Measurements from ENCODE around the gene ELFN2. TPM values are rescaled to one million over a fixed set of nuclear protein-coding genes. Genes with fewer than 3 reads are reported as not detected.

The ELFN2 gene
- total and polyA plus RNA-seq, 2 experiments from 2014 or later: 0.40 to 0.53 TPM

DNA sequence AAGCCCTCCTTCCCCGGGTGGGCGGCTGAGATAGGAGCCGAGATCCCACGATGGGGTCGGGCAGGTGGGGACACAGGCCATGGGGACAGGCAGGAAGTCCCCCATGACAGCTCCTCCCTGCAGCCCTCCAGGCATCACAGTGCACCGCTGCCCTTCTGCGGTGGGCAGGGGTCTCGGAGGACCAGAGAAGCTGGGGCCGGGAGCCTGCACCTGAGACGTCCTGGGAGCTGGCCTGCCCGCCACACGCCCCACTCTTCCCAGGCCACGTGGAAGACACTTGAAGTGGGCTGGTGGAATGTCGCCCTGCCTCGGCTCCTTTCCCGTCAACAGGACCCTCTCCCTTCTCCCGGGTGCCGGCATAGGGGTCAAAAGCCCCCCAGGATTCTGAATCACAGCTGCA, 55.4 kb downstream of the ELFN2 start:
- no peaks in the 10 kb centered on the region for H3K36me3 ChIP-seq (replicated peaks; ENCODE audit: insufficient read depth, low read depth)
- no peak overlapping the region for H3K4me2 ChIP-seq
- H3K4me3 ChIP-seq: no peak overlapping the region
- WGBS (ENCODE audit: low lambda C conversion rate, missing lambda C conversion rate): 89% methylated on average over 14 of the region's 18 CpGs
- TF ChIP-seq EZH2phosphoT487 (IDR thresholded peaks at IDR 0.05; ENCODE audit: low read depth, severe bottlenecking, unreplicated experiment): no peak
- TF ChIP-seq, protein P1, sequence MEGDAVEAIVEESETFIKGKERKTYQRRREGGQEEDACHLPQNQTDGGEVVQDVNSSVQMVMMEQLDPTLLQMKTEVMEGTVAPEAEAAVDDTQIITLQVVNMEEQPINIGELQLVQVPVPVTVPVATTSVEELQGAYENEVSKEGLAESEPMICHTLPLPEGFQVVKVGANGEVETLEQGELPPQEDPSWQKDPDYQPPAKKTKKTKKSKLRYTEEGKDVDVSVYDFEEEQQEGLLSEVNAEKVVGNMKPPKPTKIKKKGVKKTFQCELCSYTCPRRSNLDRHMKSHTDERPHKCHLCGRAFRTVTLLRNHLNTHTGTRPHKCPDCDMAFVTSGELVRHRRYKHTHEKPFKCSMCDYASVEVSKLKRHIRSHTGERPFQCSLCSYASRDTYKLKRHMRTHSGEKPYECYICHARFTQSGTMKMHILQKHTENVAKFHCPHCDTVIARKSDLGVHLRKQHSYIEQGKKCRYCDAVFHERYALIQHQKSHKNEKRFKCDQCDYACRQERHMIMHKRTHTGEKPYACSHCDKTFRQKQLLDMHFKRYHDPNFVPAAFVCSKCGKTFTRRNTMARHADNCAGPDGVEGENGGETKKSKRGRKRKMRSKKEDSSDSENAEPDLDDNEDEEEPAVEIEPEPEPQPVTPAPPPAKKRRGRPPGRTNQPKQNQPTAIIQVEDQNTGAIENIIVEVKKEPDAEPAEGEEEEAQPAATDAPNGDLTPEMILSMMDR (IDR thresholded peaks at IDR 0.05; ENCODE audit: poor library complexity): no peak
- TF ChIP-seq EZH2 (IDR thresholded peaks at IDR 0.05; ENCODE audit: borderline replicate concordance): no peak
- no peak overlapping the region for H2AFZ ChIP-seq
- peaks cover 3% of the 10 kb centered on the region for H3K4me1 ChIP-seq (ENCODE audit: insufficient read depth)
- no peak for DNase-seq (ENCODE audit: low spot score)
- no peaks in the 10 kb centered on the region for H3K9me3 ChIP-seq (ENCODE audit: low read depth)
- no peaks in the 10 kb centered on the region for H3K79me2 ChIP-seq
- H4K20me1 ChIP-seq (ENCODE audit: insufficient read depth, poor library complexity, severe bottlenecking): no peaks in the 10 kb centered on the region
- H3K9me2 ChIP-seq (replicated peaks; ENCODE audit: insufficient read depth): no peaks in the 10 kb centered on the region
- H3K27me3 ChIP-seq: no peaks in the 10 kb centered on the region
- H3K27ac ChIP-seq: no peak overlapping the region

DNA sequence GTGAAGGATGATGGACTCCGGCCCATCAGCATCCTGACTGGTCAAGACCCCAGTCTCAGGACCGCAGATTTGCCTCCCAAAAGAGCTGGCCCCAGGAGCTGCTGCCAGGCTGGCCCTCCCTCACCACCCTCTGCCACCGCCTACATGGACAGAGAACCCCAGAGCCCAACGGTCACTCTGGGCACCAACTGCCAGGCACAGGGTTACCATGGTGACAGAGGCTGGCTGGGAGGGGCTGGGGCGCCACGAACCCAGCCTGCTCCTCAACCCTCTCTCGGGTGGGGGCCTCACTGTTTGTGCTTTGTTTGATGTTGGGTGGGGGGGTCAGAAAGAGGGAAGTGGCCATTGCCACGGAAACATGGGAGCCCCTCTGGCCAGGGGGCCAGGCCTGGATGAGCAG, 55.8 kb downstream of the ELFN2 start:
- no peaks in the 10 kb centered on the region for H3K79me2 ChIP-seq
- H3K4me1 ChIP-seq (ENCODE audit: insufficient read depth): no peaks in the 10 kb centered on the region
- H3K4me2 ChIP-seq: no peak overlapping the region
- no peaks in the 10 kb centered on the region for H3K9me3 ChIP-seq (ENCODE audit: low read depth)
- no peaks in the 10 kb centered on the region for H4K20me1 ChIP-seq (ENCODE audit: insufficient read depth, poor library complexity, severe bottlenecking)
- no peaks in the 10 kb centered on the region for H3K36me3 ChIP-seq (replicated peaks; ENCODE audit: insufficient read depth, low read depth)
- H3K4me3 ChIP-seq: no peak overlapping the region
- no peak overlapping the region for H3K27ac ChIP-seq
- H2AFZ ChIP-seq: no peak overlapping the region
- 85% methylated on average over 8 of the region's 8 CpGs for WGBS (ENCODE audit: low lambda C conversion rate, missing lambda C conversion rate)
- H3K27me3 ChIP-seq: no peaks in the 10 kb centered on the region
- no peak for TF ChIP-seq EZH2phosphoT487 (IDR thresholded peaks at IDR 0.05; ENCODE audit: low read depth, severe bottlenecking, unreplicated experiment)
- TF ChIP-seq EZH2 (IDR thresholded peaks at IDR 0.05; ENCODE audit: borderline replicate concordance): no peak
- TF ChIP-seq, protein P1 (IDR thresholded peaks at IDR 0.05; ENCODE audit: poor library complexity): no peak
- DNase-seq (ENCODE audit: low spot score): no peak
- no peaks in the 10 kb centered on the region for H3K9me2 ChIP-seq (replicated peaks; ENCODE audit: insufficient read depth)

DNA sequence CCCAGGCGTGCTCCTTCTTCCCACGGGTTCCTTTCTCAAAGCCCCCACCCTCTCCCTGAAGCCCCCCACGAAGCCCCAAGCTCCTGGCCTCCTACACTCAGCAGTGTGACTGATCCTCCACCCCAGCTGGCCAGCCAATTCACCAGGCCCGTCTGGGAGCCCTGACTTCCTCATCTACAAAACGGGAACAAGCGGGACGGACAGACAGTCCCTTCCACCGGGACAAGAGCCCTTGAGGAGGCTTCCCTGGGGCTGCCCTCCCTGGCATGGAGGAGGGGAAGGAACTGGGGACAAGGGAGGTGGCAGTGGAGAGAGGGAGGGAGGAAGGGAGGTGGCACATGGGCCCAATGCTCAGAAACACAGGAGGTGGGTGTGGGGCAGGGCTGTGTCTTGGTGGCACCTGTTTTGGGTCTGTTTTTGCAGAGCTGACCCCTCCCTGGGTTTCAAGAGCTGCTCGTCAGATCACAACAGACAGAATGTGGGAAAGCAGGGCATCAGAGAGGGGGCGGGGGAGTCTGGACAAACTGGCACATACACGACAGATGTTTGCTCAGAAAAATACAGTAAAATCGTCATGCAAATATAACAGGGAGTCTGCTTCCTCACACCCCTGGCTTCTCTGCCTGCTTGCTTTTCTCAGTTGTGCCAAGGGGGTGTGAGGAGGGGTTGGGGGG, 56.8 kb downstream of the ELFN2 start:
- Histone ChIP-seq H3K4me3 (no peak overlapping the region), H3K36me3 (replicated peaks; ENCODE audit: insufficient read depth, low read depth) (no peaks in the 10 kb centered on the region), H3K9me2 (replicated peaks; ENCODE audit: insufficient read depth) (no peaks in the 10 kb centered on the region), H3K79me2 (no peaks in the 10 kb centered on the region), H4K20me1 (ENCODE audit: insufficient read depth, poor library complexity, severe bottlenecking) (no peaks in the 10 kb centered on the region), H3K27me3 (no peaks in the 10 kb centered on the region), H3K9me3 (ENCODE audit: low read depth) (no peaks in the 10 kb centered on the region), H2AFZ (no peak overlapping the region), H3K4me1 (ENCODE audit: insufficient read depth) (no peaks in the 10 kb centered on the region), H3K4me2 (no peak overlapping the region), H3K27ac (no peak overlapping the region)
- WGBS (ENCODE audit: low lambda C conversion rate, missing lambda C conversion rate): 79% methylated on average over 12 of the region's 12 CpGs
- no peak for TF ChIP-seq EZH2 (IDR thresholded peaks at IDR 0.05; ENCODE audit: borderline replicate concordance)
- no peak for DNase-seq (ENCODE audit: low spot score)

DNA sequence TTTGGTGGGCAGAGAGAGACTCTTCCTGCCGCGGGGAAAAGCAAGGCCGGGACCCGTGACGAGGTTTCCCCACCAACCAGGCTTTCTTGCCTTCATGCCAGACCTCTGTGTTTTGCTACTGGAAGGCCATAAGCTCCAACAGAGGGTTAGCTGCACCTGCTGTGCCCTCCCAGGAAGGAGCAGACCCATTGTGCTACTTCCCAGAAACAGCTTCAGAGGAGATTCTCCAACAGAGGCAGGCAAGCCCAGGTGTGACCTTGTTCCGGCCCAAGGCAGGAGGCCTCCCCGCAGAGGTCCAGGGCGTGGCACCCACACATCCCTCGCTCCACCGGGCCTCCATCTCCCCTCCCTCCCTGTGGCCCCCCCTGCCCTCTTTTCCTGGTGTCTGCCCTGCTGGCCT, 57.8 kb downstream of the ELFN2 start:
- Histone ChIP-seq H3K4me3 (no peak overlapping the region), H3K9me3 (ENCODE audit: low read depth) (no peaks in the 10 kb centered on the region), H4K20me1 (ENCODE audit: insufficient read depth, poor library complexity, severe bottlenecking) (no peaks in the 10 kb centered on the region), H2AFZ (no peak overlapping the region), H3K4me1 (ENCODE audit: insufficient read depth) (no peaks in the 10 kb centered on the region), H3K36me3 (replicated peaks; ENCODE audit: insufficient read depth, low read depth) (no peaks in the 10 kb centered on the region), H3K27me3 (no peaks in the 10 kb centered on the region), H3K4me2 (no peak overlapping the region), H3K9me2 (replicated peaks; ENCODE audit: insufficient read depth) (no peaks in the 10 kb centered on the region), H3K79me2 (no peaks in the 10 kb centered on the region), H3K27ac (no peak overlapping the region)
- 86% methylated on average over 10 of the region's 10 CpGs for WGBS (ENCODE audit: low lambda C conversion rate, missing lambda C conversion rate)
- TF ChIP-seq, protein P1 (IDR thresholded peaks at IDR 0.05; ENCODE audit: poor library complexity): no peak
- no peak for TF ChIP-seq EZH2phosphoT487 (IDR thresholded peaks at IDR 0.05; ENCODE audit: low read depth, severe bottlenecking, unreplicated experiment)
- no peak for DNase-seq (ENCODE audit: low spot score)
